GM19324 (cell line): Measurements from ENCODE around the gene RRAS2.
"Not testable (repeated sequence)": the region's sequence is repeated elsewhere in the genome, so short reads cannot be mapped to it uniquely, and the experiment has no call there.

Source experiments
- ATAC-seq: cut with Tn5 transposase; IDR thresholded peaks from one replicate; pipeline ENCODE4 v1.9.1; 2021; ENCODE audit warnings: mild to moderate bottlenecking, moderate library complexity; ENCODE audit not compliant: unreplicated experiment, low FRiP score

Gene RRAS2

DNA sequence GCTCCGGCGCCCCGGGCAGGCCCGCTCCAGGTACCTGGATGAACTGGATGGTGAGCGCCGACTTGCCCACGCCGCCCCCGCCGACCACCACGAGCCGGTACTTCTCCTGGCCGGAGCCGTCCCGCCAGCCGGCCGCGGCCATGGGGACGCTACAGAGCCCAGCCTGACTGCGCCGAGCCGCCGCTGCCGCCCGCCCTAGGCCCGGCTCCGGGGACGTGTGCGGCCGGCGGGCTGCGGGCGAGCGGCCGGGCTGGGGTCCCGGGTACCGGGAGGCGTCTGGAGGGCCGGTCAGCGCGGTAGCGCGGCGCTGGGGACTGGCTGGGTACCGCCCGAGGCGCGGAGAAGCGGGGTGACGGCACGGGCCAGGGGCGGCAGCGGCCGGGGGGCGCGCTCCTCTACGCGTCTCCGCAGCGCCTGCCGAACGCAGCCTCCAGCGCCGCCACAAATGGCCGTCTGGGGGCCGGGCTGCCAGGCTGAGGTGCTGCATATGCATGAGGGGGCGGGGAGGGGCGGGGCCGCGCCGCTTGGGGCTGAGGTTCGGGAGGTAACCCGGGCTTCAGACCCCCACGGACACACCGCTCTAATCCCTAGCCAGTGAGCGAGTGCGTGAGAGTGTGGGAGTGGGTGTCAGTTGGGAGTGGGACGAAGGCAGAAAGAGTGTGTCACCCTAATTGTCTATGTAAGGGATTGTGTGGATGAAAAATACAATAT is at the start of gene RRAS2:
Gene RRAS2, minus strand, starts transcription at position 455 of the 711 bp plus-strand sequence. Its CDS starts 313 bp downstream, at position 142.
- peak; percentile 93 for ATAC-seq

DNA sequence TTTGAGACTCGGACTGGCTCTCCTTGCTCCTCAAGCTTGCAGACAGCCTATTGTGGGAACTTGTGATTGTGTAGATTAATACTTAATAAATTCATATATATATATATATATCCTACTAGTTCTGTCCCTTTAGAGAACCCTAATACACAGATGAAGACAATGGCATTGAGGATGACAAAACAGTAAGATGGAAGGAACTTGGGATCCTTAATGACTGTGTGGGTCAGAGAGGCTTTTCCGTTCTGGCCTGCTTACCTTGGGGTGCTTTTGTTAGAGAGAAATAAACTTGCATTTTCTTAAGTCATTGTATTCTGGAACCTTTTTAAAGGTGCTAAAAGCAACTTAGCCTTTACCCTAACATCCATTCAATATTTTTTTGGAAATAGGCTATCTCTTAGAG is 49.6 kb upstream of the RRAS2 start:
- ATAC-seq, result no peak

DNA sequence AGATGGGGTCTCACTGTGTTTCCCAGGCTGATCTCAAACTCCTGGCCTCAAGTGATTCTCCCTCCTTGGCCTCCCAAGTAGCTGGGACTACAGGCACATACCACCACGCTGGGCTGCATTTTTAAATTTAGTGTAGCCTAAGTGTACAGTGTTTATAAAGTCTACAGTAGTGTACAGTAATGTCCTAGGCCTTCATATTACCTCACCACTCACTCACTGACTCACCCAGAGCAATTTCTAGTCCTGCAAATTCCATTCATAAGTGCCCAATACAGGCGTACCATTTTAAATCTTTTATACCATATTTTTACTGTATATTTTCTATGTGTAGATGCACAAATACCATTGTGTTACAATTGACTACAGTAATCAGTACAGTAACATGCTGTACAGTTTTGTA is 47.1 kb upstream of the RRAS2 start:
- ATAC-seq, result not testable (repeated sequence)

DNA sequence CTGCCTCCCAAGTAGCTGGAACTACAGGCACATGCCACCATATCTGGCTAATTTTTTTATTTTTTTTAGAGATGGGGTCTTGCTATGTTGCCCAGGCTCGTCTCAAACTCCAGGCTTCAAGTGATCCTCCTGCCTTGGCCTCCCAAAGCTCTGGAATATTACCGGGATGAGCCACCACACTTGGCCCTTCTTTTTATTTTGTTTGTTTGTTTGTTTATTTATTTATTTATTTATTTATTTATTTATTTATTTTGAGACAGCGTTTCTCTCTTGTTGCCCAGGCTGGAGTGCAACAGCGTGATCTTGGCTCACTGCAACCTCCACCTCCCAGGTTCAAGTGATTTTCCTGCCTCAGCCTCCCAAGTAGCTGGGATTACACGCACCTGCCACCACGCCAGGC is 44.5 kb upstream of the RRAS2 start:
- not testable (repeated sequence) for ATAC-seq

DNA sequence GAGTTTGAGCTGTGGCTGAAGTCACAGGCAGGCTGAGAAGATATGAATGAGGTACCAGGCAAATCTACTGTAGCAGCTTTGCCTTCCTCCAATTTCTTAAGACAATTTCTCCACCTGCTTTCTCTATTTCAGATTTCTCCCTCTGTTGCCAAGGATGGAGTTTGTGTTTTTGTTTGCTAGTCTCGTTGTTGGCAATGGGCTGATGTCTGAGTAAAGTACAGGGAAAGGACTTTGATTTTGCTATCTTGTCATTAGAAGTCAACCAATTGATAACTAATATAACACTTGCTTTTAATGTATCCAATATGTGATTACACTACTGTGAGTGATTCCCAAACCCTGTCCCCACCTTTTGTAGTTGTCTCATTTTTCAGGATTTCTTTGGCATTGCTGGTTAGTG is 40.1 kb upstream of the RRAS2 start:
- ATAC-seq, result no peak

DNA sequence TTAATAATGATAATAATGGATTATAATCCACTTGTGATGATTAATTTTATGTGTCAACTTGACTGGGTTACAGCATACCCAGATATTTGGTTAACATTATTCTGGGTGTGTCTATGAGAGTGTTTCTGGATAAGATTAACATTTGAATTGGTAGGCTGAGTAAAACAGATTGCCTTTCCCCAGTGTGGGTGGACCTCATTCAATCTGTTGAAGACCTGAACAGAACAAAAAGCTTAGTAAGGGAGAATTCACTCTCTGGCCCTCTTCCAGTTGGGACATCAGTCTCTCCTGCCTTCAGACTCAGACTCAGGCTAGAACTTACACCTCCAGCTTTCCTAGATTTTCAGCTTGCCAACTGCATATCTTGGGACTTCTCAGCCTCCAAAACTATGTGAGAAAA is 37.3 kb upstream of the RRAS2 start:
- no peak for ATAC-seq

DNA sequence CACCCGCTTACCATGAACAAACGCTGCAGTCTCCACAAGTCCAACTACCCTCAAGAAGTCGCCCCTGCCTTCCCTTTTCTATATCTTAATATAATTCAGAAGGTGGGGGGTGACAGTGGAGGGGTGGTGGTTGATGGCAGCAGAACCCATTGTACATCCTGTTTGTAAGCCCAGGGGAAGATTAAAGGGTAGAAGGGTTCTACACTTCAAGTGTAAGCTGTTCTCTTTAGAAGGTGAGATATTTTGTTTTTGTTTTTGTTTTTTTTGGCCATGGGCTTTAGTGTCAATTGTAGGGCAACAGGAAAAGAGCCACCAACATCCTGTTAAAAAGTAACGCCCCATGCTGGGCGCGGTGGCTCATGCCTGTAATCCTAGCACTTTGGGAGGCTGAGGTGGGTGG is 34.9 kb upstream of the RRAS2 start:
- ATAC-seq, result no peak

DNA sequence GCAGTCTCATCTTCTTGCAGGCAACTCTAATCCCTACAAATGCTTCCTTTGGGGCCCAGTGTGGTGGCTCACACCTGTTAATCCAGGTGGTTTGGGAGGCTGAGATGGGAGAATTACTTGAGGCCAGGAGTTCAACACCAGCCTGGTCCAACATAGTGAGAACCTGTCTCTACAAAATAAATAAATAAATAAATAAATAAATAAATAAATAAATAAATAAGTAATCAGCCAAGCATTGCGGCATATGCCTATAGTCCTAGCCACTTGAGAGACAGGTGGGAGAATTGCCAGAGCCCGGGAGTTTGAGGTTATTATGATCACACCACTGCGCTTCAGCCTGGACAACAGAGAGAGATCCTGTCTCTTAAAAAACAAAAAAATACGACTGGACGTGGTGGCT is 34.1 kb upstream of the RRAS2 start:
- no peak for ATAC-seq

DNA sequence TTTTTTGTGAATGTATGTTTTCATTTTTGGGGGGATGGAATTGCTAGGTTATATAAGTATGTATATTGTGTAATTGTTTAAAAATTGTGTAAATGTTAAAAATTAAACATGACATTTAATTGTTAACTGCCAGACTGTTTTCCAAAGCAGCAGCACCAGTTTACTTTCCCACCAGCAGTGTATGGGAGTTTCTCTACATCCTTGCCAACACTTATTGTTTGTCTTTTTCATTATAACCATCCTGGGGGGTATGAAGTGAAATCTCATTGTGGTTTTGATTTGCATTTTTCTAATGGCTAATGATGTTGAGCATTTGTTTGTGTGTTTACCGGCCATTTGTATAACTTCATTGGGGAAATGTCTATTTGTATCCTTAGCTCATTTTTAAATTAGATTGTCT is 31.7 kb upstream of the RRAS2 start:
- ATAC-seq, result no peak

DNA sequence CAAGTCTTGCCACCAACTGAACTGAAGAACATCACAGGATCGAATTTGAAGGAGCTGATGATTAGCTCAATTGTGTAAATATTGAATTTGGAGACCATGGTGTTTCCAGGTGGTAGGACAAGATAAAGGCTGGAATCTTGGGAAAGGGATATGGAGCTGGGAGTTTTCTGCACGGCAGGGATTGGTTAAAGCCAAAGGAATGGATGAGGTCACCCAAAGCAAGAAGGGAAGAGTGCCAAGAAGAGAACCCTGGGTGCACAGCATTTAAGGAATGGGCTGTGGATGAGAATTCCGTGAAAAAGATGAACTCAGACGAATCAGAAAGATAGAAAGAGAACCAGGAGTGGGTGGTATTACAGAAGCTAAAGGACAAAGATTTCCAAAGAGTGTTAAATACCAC is 29.4 kb upstream of the RRAS2 start:
- no peak for ATAC-seq

DNA sequence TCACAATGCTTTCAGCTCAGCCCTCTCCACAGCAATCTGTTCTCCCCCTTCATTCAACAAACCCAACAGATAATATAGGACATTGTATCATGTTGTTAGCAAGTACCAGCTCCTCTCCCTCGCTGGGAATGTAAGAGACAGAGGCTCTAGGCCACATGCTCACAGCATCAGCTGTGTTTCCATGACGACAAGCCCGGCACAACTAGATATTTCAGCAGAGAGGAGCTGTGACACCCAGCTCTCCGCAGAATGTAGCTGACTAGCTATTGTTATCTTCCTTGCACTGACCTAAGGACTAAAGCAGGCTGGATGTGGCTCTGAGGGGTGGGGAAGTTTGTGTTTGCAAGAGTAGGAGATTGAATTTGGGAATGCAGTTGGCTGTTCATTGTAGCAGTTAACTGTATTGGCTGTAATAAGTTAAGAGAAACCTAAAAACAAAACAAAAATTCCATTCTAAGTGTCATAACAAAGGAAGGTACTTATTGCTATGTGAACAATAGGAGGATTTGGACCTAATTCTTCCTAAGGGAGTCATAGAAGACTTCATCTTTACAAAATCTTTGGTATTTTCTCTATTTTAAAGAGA is 28.0 kb upstream of the RRAS2 start:
- ATAC-seq, result no peak

DNA sequence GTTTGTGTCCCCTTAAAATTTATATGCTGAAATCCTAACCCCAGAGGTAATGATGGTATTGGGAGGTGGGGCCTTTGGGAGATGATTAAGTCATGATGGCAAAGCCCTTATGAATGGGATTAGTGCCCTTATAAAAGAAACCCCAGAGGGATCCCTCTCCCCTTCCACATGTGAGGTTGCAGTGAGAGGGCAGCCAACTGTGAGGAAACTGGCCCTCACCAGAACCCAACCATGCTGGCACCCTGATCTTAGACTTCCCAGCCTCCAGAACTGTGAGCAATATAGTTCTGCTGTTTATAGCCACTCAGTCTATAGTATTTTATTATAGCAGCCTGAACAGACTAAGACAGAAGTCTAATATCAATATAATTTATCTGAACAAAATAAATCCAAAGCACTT is 27.1 kb upstream of the RRAS2 start:
- ATAC-seq, result no peak

DNA sequence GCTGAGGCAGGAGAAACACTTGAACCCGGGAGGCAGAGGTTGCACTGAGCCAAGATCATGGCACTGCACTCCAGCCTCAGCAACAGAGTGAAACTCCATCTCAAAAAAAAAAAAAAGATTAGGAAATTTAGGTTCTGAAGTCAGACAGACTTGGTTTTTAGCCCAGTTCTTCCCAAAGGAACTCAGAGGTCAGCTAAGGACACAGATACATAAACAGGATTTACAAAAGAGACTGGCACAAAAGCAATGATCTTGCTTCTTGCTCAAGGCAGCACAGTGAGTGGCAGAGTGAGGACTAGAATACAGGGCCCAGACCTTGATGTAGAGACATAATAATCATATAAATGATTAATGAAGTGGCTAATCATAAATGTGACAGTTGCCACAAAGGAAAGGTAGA is 25.4 kb upstream of the RRAS2 start:
- ATAC-seq, result no peak

DNA sequence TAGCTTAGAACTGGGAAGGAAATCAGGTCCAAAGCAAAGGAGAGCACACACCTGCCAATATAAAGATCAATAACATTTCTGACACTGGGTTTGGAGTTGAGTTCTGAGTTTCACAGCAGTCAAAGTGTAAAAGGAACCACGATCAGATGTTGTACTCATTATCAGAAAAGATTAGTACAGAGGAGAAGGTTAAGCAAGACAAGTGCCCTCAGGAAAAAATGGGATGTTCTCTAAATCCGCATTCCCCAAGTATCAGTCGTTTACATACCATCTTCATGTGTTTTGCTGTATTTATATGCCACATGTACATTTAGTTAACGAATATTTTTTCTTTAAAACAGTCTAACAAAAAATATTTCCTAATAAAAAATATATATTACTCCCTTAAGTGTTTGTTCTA is 23.0 kb upstream of the RRAS2 start:
- no peak for ATAC-seq

DNA sequence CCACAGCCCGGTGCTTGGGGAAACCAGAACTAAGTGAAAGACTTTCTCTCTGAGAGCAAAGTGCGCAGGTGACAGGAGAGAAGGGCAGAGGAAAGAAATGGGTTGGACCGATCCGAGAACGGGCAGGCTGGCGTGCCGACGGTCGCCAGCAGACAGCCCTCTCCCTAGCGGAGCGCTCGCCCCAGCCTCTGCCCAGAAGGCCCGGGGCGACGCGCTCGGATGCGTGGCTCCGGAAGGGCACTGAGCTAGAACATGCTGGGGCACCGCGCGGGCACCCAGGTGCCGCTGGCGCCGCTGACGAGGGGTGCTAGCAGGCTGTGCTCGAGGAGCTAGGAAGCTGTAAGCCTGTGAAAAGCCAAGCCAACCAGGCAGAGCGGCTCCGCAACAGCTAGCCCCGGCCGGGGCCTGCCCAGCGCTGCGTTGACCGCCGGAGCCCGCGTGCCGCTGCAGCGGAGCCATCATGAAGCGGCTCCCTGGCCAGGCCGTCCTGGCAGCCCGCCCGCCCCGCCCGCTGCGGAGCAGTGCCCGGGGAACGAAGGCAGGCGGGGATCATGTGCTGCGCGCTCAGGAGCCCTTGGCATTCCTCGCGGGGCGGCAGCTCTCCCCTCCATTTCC is 22.1 kb upstream of the RRAS2 start:
- peak; percentile 84 for ATAC-seq

DNA sequence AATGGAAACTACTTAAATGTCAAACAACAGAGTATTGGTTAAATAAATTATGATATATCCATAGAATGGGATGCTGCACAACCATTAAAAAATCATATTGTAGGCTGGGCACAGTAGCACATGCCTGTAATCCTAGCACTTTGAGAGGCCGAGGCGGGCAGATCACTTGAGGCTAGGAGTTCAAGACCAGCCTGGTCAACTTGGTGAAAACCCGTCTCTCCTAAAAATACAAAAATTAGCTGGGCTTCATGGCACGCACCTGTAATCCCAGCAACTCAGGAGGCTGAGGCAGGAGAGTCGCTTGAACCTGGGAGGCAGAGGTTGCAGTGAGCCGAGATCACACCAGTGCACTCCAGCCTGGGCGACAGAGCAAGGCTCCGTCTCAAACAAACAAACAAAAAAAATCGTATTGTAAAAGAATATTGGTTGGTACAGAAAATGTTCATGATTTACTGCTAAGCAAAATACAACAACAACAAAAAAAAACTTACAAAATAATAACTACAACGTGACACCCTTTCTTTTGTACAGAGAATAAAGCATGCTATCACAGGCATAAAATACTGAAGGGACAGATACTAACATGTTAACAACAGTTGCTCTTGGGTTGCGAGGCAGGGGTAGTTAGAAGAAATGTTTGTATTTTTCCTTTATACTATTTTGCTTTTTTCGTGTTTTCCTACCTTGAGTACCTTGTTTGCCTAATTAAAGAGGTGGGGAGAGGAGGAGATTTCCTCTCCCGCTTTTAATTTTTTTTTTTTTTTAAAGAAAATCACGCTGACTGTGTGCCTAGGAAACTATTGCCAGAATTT is 21.3 kb upstream of the RRAS2 start:
- no peak for ATAC-seq

DNA sequence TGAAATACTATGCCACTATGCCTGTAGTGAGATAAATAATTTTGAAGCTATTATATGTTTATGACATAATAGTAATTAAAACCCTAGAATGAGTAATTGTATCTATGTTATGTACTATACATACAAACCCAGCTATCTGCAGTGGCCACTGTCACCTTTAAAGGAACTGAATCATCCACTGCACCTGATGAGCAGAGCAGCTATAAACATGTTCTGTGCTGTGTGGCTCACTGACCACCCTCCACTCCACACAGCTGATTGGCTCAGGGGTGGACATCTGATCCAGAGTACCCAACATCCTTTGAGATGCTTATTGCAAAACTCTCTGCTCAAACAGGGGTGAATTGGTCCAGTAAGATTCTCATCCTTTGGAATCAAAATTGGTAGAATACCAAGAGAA is 19.2 kb upstream of the RRAS2 start:
- ATAC-seq, result no peak

DNA sequence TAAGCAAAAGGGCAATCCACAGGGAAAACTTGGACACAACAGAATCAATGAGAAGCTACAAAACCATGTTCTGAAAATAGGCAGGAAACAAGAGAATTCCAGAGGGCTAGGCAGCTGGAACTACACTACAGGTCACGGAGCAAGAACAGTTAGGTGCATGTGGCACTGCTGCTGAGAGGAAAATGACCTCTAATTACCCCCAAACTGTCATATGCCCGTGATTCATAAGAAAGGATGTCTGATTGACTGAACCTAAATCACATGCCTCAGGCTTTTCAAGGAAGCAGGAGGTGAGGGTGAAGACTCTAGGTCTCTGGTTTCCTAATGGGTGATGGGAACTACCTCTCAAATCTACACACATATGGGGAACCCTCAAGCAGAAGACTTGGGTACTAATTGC is 17.9 kb upstream of the RRAS2 start:
- no peak for ATAC-seq

DNA sequence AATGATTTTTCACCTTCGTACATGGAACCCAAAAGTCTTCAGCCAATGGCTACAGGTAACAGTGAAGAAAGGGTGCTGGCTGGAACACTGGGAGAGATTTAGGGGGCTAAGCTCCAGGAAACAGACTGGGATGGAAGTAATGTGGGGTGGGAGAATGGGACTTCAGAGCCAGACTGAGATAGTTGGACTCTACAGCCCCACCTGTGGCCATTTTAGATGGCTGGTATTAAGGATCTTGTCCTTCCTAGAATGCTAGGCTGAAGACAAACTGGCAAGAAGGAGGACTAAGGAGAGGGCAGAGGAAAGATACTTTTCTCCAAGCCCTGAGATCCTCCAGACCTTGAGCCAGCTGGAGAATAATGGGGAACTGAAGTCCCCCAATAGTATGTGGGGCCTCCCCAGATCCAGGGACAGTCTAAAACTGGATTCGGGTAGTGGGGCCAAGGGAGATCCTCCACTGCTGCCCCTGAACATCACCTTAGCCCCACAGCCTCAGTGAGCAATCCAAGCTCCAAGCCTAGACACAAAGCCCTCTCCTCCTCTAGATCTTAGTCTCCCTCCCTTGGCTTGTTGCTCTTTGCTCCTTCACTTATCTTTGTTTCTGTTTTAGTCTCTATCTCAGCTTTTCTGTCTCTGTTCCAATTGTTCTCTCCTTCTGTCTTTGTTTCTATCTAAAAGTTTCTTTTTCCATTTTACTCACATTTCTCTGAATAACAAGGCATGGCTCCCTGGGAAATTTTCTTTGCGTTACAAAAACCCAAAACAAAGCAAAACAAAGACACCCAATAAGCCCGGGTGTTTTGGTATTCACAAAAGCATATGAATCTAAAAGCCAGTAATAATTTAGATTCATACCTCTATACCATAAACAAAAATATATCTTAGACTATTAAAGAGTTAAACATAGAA is 16.2 kb upstream of the RRAS2 start:
- ATAC-seq, result no peak

DNA sequence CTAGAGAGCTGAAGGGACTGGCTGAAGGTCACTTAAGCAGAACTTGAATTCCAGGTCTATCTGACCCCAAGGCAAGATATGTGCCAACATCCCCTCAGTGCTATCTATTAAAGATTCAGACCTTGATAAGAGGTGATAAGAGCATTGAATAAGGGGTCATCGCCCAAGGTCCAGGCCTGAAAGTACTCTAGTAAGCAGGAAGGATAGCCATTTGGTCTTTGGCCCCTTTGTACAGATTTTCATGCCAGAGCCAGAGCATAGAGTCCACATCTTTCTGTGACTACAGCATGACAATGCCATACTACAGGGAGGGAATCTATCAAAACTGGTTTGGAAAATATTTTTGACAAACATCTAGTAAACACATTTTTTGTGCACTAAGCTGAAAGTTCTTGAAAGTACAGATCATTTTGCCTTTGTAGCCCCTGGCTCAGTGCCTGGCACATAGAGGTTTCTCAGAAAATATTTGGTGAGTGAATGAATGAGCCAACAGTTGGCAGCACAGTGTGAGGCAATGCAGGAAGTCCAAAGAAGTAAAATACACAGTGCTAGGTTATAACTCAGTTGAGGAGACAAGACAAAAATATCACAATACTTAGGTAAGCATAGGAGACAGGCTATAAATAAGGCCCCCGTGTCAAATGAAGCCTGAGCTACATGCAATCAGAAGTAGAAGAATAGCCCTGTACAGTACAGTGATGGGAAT is 15.1 kb upstream of the RRAS2 start:
- no peak for ATAC-seq
